ENCODE data around the gene RYK.

Gene RYK

GRCh38 chr3:134180761-134181160 is 69.9 kb downstream of the RYK start (continued):
- TF ChIP-seq, protein P1, sequence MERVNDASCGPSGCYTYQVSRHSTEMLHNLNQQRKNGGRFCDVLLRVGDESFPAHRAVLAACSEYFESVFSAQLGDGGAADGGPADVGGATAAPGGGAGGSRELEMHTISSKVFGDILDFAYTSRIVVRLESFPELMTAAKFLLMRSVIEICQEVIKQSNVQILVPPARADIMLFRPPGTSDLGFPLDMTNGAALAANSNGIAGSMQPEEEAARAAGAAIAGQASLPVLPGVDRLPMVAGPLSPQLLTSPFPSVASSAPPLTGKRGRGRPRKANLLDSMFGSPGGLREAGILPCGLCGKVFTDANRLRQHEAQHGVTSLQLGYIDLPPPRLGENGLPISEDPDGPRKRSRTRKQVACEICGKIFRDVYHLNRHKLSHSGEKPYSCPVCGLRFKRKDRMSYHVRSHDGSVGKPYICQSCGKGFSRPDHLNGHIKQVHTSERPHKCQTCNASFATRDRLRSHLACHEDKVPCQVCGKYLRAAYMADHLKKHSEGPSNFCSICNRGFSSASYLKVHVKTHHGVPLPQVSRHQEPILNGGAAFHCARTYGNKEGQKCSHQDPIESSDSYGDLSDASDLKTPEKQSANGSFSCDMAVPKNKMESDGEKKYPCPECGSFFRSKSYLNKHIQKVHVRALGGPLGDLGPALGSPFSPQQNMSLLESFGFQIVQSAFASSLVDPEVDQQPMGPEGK (tag by site-specific recombination; IDR thresholded peaks at IDR 0.05) = no peak
- TF ChIP-seq, protein P2, sequence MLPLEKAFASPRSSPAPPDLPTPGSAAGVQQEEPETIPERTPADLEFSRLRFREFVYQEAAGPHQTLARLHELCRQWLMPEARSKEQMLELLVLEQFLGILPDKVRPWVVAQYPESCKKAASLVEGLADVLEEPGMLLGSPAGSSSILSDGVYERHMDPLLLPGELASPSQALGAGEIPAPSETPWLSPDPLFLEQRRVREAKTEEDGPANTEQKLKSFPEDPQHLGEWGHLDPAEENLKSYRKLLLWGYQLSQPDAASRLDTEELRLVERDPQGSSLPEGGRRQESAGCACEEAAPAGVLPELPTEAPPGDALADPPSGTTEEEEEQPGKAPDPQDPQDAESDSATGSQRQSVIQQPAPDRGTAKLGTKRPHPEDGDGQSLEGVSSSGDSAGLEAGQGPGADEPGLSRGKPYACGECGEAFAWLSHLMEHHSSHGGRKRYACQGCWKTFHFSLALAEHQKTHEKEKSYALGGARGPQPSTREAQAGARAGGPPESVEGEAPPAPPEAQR (tag by site-specific recombination; IDR thresholded peaks at IDR 0.05) = no peak
- TF ChIP-seq ZNF624 (tag by site-specific recombination; IDR thresholded peaks at IDR 0.05) (no peak), ZFHX2 (tag by site-specific recombination; conservative IDR thresholded peaks at IDR 0.05) (no peak), ZNF350 (tag by site-specific recombination; IDR thresholded peaks at IDR 0.05) (no peak)
- TF ChIP-seq, protein P3, sequence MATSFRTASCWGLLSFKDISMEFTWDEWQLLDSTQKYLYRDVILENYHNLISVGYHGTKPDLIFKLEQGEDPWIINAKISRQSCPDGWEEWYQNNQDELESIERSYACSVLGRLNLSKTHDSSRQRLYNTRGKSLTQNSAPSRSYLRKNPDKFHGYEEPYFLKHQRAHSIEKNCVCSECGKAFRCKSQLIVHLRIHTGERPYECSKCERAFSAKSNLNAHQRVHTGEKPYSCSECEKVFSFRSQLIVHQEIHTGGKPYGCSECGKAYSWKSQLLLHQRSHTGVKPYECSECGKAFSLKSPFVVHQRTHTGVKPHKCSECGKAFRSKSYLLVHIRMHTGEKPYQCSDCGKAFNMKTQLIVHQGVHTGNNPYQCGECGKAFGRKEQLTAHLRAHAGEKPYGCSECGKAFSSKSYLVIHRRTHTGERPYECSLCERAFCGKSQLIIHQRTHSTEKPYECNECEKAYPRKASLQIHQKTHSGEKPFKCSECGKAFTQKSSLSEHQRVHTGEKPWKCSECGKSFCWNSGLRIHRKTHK (tag by site-specific recombination; IDR thresholded peaks at IDR 0.05) = no peak

GRCh38 chr3:134179508-134179907 is 71.2 kb downstream of the RYK start:
- TF ChIP-seq ZNF514 (tag by site-specific recombination; IDR thresholded peaks at IDR 0.05) (no peak), ZNF610 (tag by site-specific recombination; IDR thresholded peaks at IDR 0.05; ENCODE audit: borderline replicate concordance) (no peak), ZNF629 (tag by site-specific recombination; IDR thresholded peaks at IDR 0.05) (no peak), ZNF155 (tag by site-specific recombination; IDR thresholded peaks at IDR 0.05) (no peak), CTCF (tag by site-specific recombination; IDR thresholded peaks at IDR 0.05) (no peak), ZNF621 (tag by site-specific recombination; IDR thresholded peaks at IDR 0.05) (no peak), ZNF354C (tag by site-specific recombination; IDR thresholded peaks at IDR 0.05; ENCODE audit: borderline replicate concordance, low read depth) (no peak), ZNF544 (tag by site-specific recombination; IDR thresholded peaks at IDR 0.05) (no peak), ZFP3 (tag by site-specific recombination; IDR thresholded peaks at IDR 0.05; ENCODE audit: low read depth) (no peak)
- TF ChIP-seq, protein P4, sequence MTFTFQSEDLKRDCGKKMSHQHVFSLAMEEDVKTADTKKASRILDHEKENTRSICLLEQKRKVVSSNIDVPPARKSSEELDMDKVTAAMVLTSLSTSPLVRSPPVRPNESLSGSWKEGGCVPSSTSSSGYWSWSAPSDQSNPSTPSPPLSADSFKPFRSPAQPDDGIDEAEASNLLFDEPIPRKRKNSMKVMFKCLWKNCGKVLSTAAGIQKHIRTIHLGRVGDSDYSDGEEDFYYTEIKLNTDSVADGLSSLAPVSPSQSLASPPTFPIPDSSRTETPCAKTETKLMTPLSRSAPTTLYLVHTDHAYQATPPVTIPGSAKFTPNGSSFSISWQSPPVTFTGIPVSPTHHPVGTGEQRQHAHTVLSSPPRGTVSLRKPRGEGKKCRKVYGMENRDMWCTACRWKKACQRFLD (tag by site-specific recombination; IDR thresholded peaks at IDR 0.05) = no peak

More at GRCh38 chr3:134179508-134179907, 71.2 kb downstream of the RYK start:
- Histone ChIP-seq H3K4me1 (ENCODE audit: control insufficient read depth, insufficient read depth, low read length) (no peaks in the 10 kb centered on the region), H3K4me3 (ENCODE audit: low read depth, low read length) (no peak overlapping the region), H3K9me3 (ENCODE audit: control insufficient read depth, insufficient read depth, low read depth, low read length) (no peaks in the 10 kb centered on the region), H3K36me3 (ENCODE audit: control insufficient read depth in 2 of 2, insufficient read depth in 1 of 2, low read length in 2 of 2) (peaks cover 9 to 44% of the 10 kb centered on the region in 2 experiments), H3K27ac (ENCODE audit: extremely low read depth, low read depth, low read length) (no peak overlapping the region)
- POLR2A ChIA-PET = no interaction called here
- CTCF ChIA-PET = interaction anchor here (0.9 kb wide), 1 partner anchor 18 kb away, joined by 4 read pairs; no protein-coding TSS in a partner anchor

Measured in HEK293 (cell line).